H1 (cell line): ENCODE measurements around the gene GPR17. TPM values are rescaled to one million over a fixed set of nuclear protein-coding genes. Genes with fewer than 3 reads are reported as not detected.

Experiments
- BRCA1 ChIP-seq: IDR thresholded peaks from 2 replicates; pipeline ENCODE4 v1.6.1; 2012; ENCODE audit warnings: low read depth, low read length, improper control_type of control experiment
- CBX5 ChIP-seq: fragments of 300-800, 300-1000 bp; sonication (generic); IDR thresholded peaks from 2 replicates; pipeline ENCODE4 v1.7.1; 2016; ENCODE audit warnings: antibody characterized with exemption, low read length, low read depth
- SIN3A ChIP-seq, 2 experiments: IDR thresholded peaks in 1 of 2; conservative IDR thresholded peaks in 1 of 2; 2 replicates each; pipeline ENCODE4 v1.6.1; 2011 to 2012; ENCODE audit warnings: low read length in 2 of 2, improper control_type of control experiment in 1 of 2, low read depth in 1 of 2, mild to moderate bottlenecking in 1 of 2
- SP2 ChIP-seq: IDR thresholded peaks from 2 replicates; pipeline ENCODE4 v1.6.1; 2012; ENCODE audit warnings: mild to moderate bottlenecking, low read length, inconsistent platforms
- TAF1 ChIP-seq: IDR thresholded peaks from 2 replicates; pipeline ENCODE4 v1.6.1; 2011; ENCODE audit warnings: mild to moderate bottlenecking, low read depth, low read length
- polyA plus RNA-seq, 7 experiments: library from polyadenylated mRNA; depleted of rRNA in 3 of 7; stranded (reverse) in 5 of 7; unstranded in 2 of 7; fragments of >200 nt in 5 of 7; fragments of 200-250 nt in 2 of 7; gene quantifications; 1 replicate in 5 of 7; 2 replicates in 1 of 7; 4 replicates in 1 of 7; pipeline versions ENCODE4 v1.2.1 to v1.2.3, GENCODE V29; 2011 to 2013; ENCODE audit warnings: missing spikeins in 2 of 7, mixed read lengths in 2 of 7
- total RNA-seq: library from RNA; stranded (reverse); fragmentation: NEBNext Ultra II Directional; extraction: Animal tissue kit (Norgen Biotek cat#: 25700); gene quantifications from 2 replicates; pipeline ENCODE4 v1.2.1, GENCODE V29; 2021
- TF ChIP-seq, protein P1 (sequence below), 3 experiments: IDR thresholded peaks; 1 replicate in 2 of 3; 2 replicates in 1 of 3; pipeline versions ENCODE4 v1.5.1 to v1.6.1; 2011; ENCODE audit warnings: low read length in 3 of 3, mild to moderate bottlenecking in 3 of 3, inconsistent platforms in 2 of 3, low read depth in 1 of 3, moderate library complexity in 1 of 3; ENCODE audit not compliant: insufficient read depth in 1 of 3; ENCODE audit errors: control extremely low read depth in 1 of 3

Gene GPR17
- total and polyA plus RNA-seq, 2 of the 8 experiments (the other 6 are each of a cell fraction or from before 2014, with no cell fraction given), result 0.03 TPM; not detected in 1

DNA sequence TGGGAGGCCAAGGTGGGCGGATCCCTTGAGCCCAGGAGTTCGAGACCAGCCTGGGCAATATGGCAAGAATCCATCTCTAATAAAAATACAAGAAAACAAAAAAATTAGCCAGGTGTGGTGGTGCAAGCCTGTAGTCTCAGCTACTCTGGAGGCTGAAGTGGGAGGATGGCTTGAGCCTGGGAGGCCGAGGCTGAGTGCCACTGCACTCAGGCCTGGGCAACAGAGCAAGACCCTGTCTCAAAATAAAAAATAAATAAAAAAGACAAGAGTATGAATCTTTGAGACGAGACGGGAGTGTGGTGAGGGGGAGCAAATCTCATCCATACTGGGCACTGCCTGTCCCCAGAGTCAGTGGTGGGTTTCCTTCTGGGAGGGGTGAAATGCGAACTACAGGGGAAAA is 12.2 kb downstream of the GPR17 start (continued):
- TF ChIP-seq CBX5, result no peak
- no peak for TF ChIP-seq TAF1
- no peak for TF ChIP-seq SP2
- TF ChIP-seq, protein P1, sequence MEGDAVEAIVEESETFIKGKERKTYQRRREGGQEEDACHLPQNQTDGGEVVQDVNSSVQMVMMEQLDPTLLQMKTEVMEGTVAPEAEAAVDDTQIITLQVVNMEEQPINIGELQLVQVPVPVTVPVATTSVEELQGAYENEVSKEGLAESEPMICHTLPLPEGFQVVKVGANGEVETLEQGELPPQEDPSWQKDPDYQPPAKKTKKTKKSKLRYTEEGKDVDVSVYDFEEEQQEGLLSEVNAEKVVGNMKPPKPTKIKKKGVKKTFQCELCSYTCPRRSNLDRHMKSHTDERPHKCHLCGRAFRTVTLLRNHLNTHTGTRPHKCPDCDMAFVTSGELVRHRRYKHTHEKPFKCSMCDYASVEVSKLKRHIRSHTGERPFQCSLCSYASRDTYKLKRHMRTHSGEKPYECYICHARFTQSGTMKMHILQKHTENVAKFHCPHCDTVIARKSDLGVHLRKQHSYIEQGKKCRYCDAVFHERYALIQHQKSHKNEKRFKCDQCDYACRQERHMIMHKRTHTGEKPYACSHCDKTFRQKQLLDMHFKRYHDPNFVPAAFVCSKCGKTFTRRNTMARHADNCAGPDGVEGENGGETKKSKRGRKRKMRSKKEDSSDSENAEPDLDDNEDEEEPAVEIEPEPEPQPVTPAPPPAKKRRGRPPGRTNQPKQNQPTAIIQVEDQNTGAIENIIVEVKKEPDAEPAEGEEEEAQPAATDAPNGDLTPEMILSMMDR (IDR thresholded peaks at IDR 0.05; ENCODE audit: control extremely low read depth in 1 of 3, insufficient read depth in 1 of 3, low read depth in 1 of 3, low read length in 3 of 3), result no peak
- TF ChIP-seq BRCA1, result no peak
- TF ChIP-seq SIN3A (conservative IDR thresholded peaks at IDR 0.05 in 1 of 2, IDR thresholded peaks at IDR 0.05 in 1 of 2; ENCODE audit: low read depth in 1 of 2, low read length in 2 of 2), result no peak
- TF ChIP-seq, all 59 proteins: peak for 0
